LNCaP clone FGC (cell line): Measurements from ENCODE around the gene AUNIP.

Experiments
- DNase-seq: peaks from one replicate; pipeline ENCODE4 v3.0.0-alpha.2; 2011; ENCODE audit warnings: low read depth
- H3K4me3 ChIP-seq: 2 replicates; pipeline ENCODE4 v1.5.1; 2011; ENCODE audit warnings: mild to moderate bottlenecking, low read depth, low read length, control low read depth
- CTCF ChIP-seq: IDR thresholded peaks from 2 replicates; pipeline ENCODE4 v1.5.1; 2012; ENCODE audit warnings: mild to moderate bottlenecking; ENCODE audit not compliant: control insufficient read depth, insufficient read depth; ENCODE audit errors: extremely low read depth

The AUNIP gene

GRCh38 chr1:25798666-25799351 is 60.4 kb downstream of the AUNIP start:
- no peak overlapping the region for H3K4me3 ChIP-seq
- no peak for DNase-seq
- TF ChIP-seq CTCF: no peak

GRCh38 chr1:25797939-25798338 is 61.3 kb downstream of the AUNIP start:
- TF ChIP-seq CTCF: 0 out of 2 replicates have a peak, but pooled peaks have one; percentile 7
- no peak for DNase-seq
- H3K4me3 ChIP-seq: no peak overlapping the region

- TF ChIP-seq CTCF: peak; percentile 72
- H3K4me3 ChIP-seq: no peak overlapping the region
- DNase-seq: no peak
These were observed 62.3 kb downstream of the AUNIP start for GRCh38 chr1:25796811-25797458.

GRCh38 chr1:25795946-25796810 is 63.1 kb downstream of the AUNIP start:
- no peak overlapping the region for H3K4me3 ChIP-seq
- DNase-seq: peak; percentile 37
- TF ChIP-seq CTCF: no peak

DNA sequence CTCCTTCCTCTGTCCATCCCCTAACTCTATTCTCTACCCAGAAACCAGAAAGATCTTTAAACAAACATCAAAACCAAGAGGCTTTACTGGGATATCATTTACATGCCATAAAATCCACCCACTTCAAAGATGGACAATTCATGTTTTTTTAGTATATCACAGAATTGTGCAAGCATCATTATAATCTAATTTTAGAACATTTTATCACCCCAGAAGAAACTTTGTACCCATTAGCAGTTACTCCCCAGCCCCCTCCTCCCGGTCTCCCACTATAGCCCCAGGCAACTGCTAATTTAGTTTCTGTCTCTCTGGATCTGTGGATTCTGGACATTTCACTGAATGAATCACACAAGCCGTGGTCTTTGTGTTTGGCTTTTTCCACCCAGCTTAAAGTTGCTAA is 64.0 kb downstream of the AUNIP start:
- no peak for DNase-seq
- H3K4me3 ChIP-seq: no peak overlapping the region
- no peak for TF ChIP-seq CTCF

- TF ChIP-seq CTCF: no peak
- no peak for DNase-seq
- no peak overlapping the region for H3K4me3 ChIP-seq
These were observed 64.9 kb downstream of the AUNIP start for GRCh38 chr1:25794325-25794724.
